ENCODE data around the gene DLGAP4. TPM values are rescaled to one million over a fixed set of nuclear protein-coding genes. Genes with fewer than 3 reads are reported as not detected.

Gene DLGAP4
- total RNA-seq, 1 experiment from 2014 or later: 59.9 TPM

- intact Hi-C loops (cut with micrococcal nuclease; ENCODE audit: unreplicated experiment): no loop called here
- DNase-seq (ENCODE audit: low spot score): no peak
- H3K27me3 ChIP-seq (replicated peaks; ENCODE audit: insufficient read depth, low read depth, low read length, poor library complexity): no peaks in the 10 kb centered on the region
- peaks cover 16% of the 10 kb centered on the region for H3K4me1 ChIP-seq (ENCODE audit: insufficient read depth, low read length, poor library complexity, severe bottlenecking)
- no peak overlapping the region for H3K27ac ChIP-seq (ENCODE audit: low read depth, low read length, poor library complexity, severe bottlenecking)
- H3K36me3 ChIP-seq (ENCODE audit: insufficient read depth, low read length, poor library complexity, severe bottlenecking): no peaks in the 10 kb centered on the region
- ChIA-PET CTCF (no interaction called here), POLR2A (ENCODE audit: low non-redundant PET) (no interaction called here)
- BruUV-seq (replicated peaks): no TSS peak
- TF ChIP-seq CTCF (conservative IDR thresholded peaks at IDR 0.05; ENCODE audit: low read depth, low read length) (no peak), EZH2 (IDR thresholded peaks at IDR 0.05; ENCODE audit: borderline replicate concordance, low read depth, low read length, poor library complexity, severe bottlenecking) (no peak)
- no peak overlapping the region for H3K4me3 ChIP-seq (ENCODE audit: low read depth, low read length, poor library complexity, severe bottlenecking)
- H3K9me3 ChIP-seq (ENCODE audit: low read depth, low read length, poor library complexity, severe bottlenecking): no peaks in the 10 kb centered on the region
Measured at GRCh38 chr20:36313476-36313875, 7.3 kb downstream of the DLGAP4 start.

GRCh38 chr20:36313926-36314325 is 7.8 kb downstream of the DLGAP4 start:
- intact Hi-C loops (cut with micrococcal nuclease; ENCODE audit: unreplicated experiment): no loop called here
- H3K27me3 ChIP-seq (replicated peaks; ENCODE audit: insufficient read depth, low read depth, low read length, poor library complexity): no peaks in the 10 kb centered on the region
- H3K4me3 ChIP-seq (ENCODE audit: low read depth, low read length, poor library complexity, severe bottlenecking): no peak overlapping the region
- peaks cover 16% of the 10 kb centered on the region for H3K4me1 ChIP-seq (ENCODE audit: insufficient read depth, low read length, poor library complexity, severe bottlenecking)
- no peaks in the 10 kb centered on the region for H3K9me3 ChIP-seq (ENCODE audit: low read depth, low read length, poor library complexity, severe bottlenecking)
- no TSS peak for BruUV-seq (replicated peaks)
- TF ChIP-seq EZH2 (IDR thresholded peaks at IDR 0.05; ENCODE audit: borderline replicate concordance, low read depth, low read length, poor library complexity, severe bottlenecking) (no peak), CTCF (conservative IDR thresholded peaks at IDR 0.05; ENCODE audit: low read depth, low read length) (no peak)
- no peak overlapping the region for H3K27ac ChIP-seq (ENCODE audit: low read depth, low read length, poor library complexity, severe bottlenecking)
- H3K36me3 ChIP-seq (ENCODE audit: insufficient read depth, low read length, poor library complexity, severe bottlenecking): no peaks in the 10 kb centered on the region
- no peak for DNase-seq (ENCODE audit: low spot score)
- ChIA-PET CTCF (no interaction called here), POLR2A (ENCODE audit: low non-redundant PET) (no interaction called here)

GRCh38 chr20:36314734-36315544 is 8.8 kb downstream of the DLGAP4 start:
- TF ChIP-seq EZH2 (IDR thresholded peaks at IDR 0.05; ENCODE audit: borderline replicate concordance, low read depth, low read length, poor library complexity, severe bottlenecking) (no peak), CTCF (conservative IDR thresholded peaks at IDR 0.05; ENCODE audit: low read depth, low read length) (no peak)
- H3K27me3 ChIP-seq (replicated peaks; ENCODE audit: insufficient read depth, low read depth, low read length, poor library complexity): no peaks in the 10 kb centered on the region
- intact Hi-C loops (cut with micrococcal nuclease; ENCODE audit: unreplicated experiment): no loop called here
- H3K9me3 ChIP-seq (ENCODE audit: low read depth, low read length, poor library complexity, severe bottlenecking): no peaks in the 10 kb centered on the region
- no peak overlapping the region for H3K4me3 ChIP-seq (ENCODE audit: low read depth, low read length, poor library complexity, severe bottlenecking)
- H3K4me1 ChIP-seq (ENCODE audit: insufficient read depth, low read length, poor library complexity, severe bottlenecking): peaks cover 25% of the 10 kb centered on the region
- DNase-seq (ENCODE audit: low spot score): no peak
- ChIA-PET POLR2A (ENCODE audit: low non-redundant PET) (no interaction called here), CTCF (interaction anchor here (0.6 kb wide), 1 partner anchor 876 kb away, joined by 16 read pairs; no protein-coding TSS in a partner anchor)
- BruUV-seq (replicated peaks): no TSS peak
- H3K36me3 ChIP-seq (ENCODE audit: insufficient read depth, low read length, poor library complexity, severe bottlenecking): no peaks in the 10 kb centered on the region
- no peak overlapping the region for H3K27ac ChIP-seq (ENCODE audit: low read depth, low read length, poor library complexity, severe bottlenecking)

Data from A673 (cell line).